Transverse colon (tissue), 3 donors: Measurements from ENCODE around the gene INTS12.

Experiments
- CTCF ChIP-seq, 5 experiments: fragments of 200-600 bp in 3 of 5; fragments of 450-650 bp in 2 of 5; sonication (generic) in 3 of 5; IDR thresholded peaks; 1 replicate in 2 of 5; 2 replicates in 3 of 5; pipeline ENCODE4 v1.5.1; 2016 to 2017; ENCODE audit warnings: antibody characterized with exemption in 5 of 5, inconsistent platforms in 3 of 5, mild to moderate bottlenecking in 2 of 5, moderate library complexity in 1 of 5
- EP300 ChIP-seq: sonication (generic); formaldehyde crosslinking; IDR thresholded peaks from one replicate; pipeline ENCODE4 v1.6.1; 2017; ENCODE audit warnings: antibody characterized with exemption, low read depth
- POLR2A ChIP-seq: fragments of 450-650 bp; IDR thresholded peaks from one replicate; pipeline ENCODE4 v1.6.1; 2016; ENCODE audit warnings: antibody characterized with exemption, mild to moderate bottlenecking, moderate library complexity

GRCh38 chr4:105633241-105633640 lies 75.2 kb downstream of the INTS12 start:
- TF ChIP-seq CTCF (IDR thresholded peaks at IDR 0.05), result no peak
- no peak for TF ChIP-seq EP300
- no peak for TF ChIP-seq POLR2A
